K562 (cell line): ENCODE data around the gene RNASEH2A. TPM values are rescaled to one million over a fixed set of nuclear protein-coding genes. Genes with fewer than 3 reads are reported as not detected.

Experiments used
- ARID4B ChIP-seq: sonication (generic); formaldehyde crosslinking; IDR thresholded peaks from 2 replicates; pipeline ENCODE4 v1.8.0; 2022; ENCODE audit warnings: mild to moderate bottlenecking, missing genetic modification reagents
- CREB1 ChIP-seq, 2 experiments: sonication (generic) in 1 of 2; formaldehyde crosslinking in 1 of 2; IDR thresholded peaks; 2 replicates each; pipeline versions ENCODE4 v1.6.1 to v1.8.0; 2012 to 2022; ENCODE audit warnings: inconsistent platforms in 1 of 2, mild to moderate bottlenecking in 1 of 2, missing genetic modification reagents in 1 of 2, moderate library complexity in 1 of 2
- CXXC5 ChIP-seq: fragments of 250-450 bp; sonication (Bioruptor Pico); IDR thresholded peaks from 2 replicates; pipeline ENCODE4 v1.8.0; 2022; ENCODE audit warnings: inconsistent platforms, mild to moderate bottlenecking, moderate library complexity
- DNMT1 ChIP-seq: fragments of 450-650 bp; IDR thresholded peaks from 2 replicates; pipeline ENCODE4 v1.6.1; 2016; ENCODE audit warnings: antibody characterized with exemption, mild to moderate bottlenecking
- E2F1 ChIP-seq: sonication (generic); formaldehyde crosslinking; IDR thresholded peaks from 2 replicates; pipeline ENCODE4 v1.8.1; 2023; ENCODE audit warnings: mild to moderate bottlenecking, missing genetic modification reagents, moderate library complexity
- GABPB2 ChIP-seq: fragments of 250-450 bp; sonication (Bioruptor Pico); conservative IDR thresholded peaks from 2 replicates; pipeline ENCODE4 v1.5.1; 2021; ENCODE audit warnings: mild to moderate bottlenecking
- HCFC1 ChIP-seq: IDR thresholded peaks from 2 replicates; pipeline ENCODE4 v1.6.1; 2012; ENCODE audit warnings: low read depth, low read length, improper control_type of control experiment
- IRF1 ChIP-seq: sonication (generic); formaldehyde crosslinking; IDR thresholded peaks from 2 replicates; pipeline ENCODE4 v1.8.0; 2022; ENCODE audit warnings: missing genetic modification reagents, mild to moderate bottlenecking, borderline replicate concordance
- NCOR1 ChIP-seq: fragments of 450-650 bp; IDR thresholded peaks from 2 replicates; pipeline ENCODE4 v1.6.1; 2016; ENCODE audit warnings: mild to moderate bottlenecking, moderate library complexity
- NFATC3 ChIP-seq: fragments of 450-650 bp; IDR thresholded peaks from 2 replicates; pipeline ENCODE4 v1.6.1; 2017; ENCODE audit warnings: mild to moderate bottlenecking
- PHB2 ChIP-seq: fragments of 450-650 bp; IDR thresholded peaks from 2 replicates; pipeline ENCODE4 v1.6.1; 2017; ENCODE audit warnings: low read depth
- PRPF4 ChIP-seq: fragments of 200-400 bp; formaldehyde crosslinking; IDR thresholded peaks from one replicate; pipeline ENCODE4 v1.6.1; 2017; ENCODE audit warnings: low read length, low read depth, mild to moderate bottlenecking; ENCODE audit not compliant: insufficient read depth, poor library complexity, severe bottlenecking
- RBM17 ChIP-seq: fragments of 200-400 bp; formaldehyde crosslinking; IDR thresholded peaks from 2 replicates; pipeline ENCODE4 v1.6.1; 2017; ENCODE audit warnings: low read depth, mild to moderate bottlenecking, low read length, borderline replicate concordance
- RBM22 ChIP-seq: fragments of 200-400 bp; formaldehyde crosslinking; IDR thresholded peaks from 2 replicates; pipeline ENCODE4 v1.6.1; 2018; ENCODE audit warnings: low read length, low read depth; ENCODE audit not compliant: poor library complexity, severe bottlenecking
- THRA ChIP-seq: fragments of 450-650 bp; IDR thresholded peaks from 2 replicates; pipeline ENCODE4 v1.6.1; 2017; ENCODE audit warnings: mild to moderate bottlenecking, moderate library complexity
- ZFP36 ChIP-seq: fragments of 150-350 bp; IDR thresholded peaks from 2 replicates; pipeline ENCODE4 v1.6.1; 2018; ENCODE audit warnings: low read length, low read depth; ENCODE audit not compliant: partially characterized antibody
- ZNF121 ChIP-seq: sonication (generic); formaldehyde crosslinking; conservative IDR thresholded peaks from 2 replicates; pipeline ENCODE4 v1.8.0; 2022; ENCODE audit warnings: missing genetic modification reagents
- ZNF696 ChIP-seq: fragments of 250-450 bp; sonication (Bioruptor Pico); conservative IDR thresholded peaks from 2 replicates; pipeline ENCODE4 v1.4.0; 2020; ENCODE audit warnings: mild to moderate bottlenecking, moderate library complexity
- polyA plus RNA-seq, 8 experiments: library from polyadenylated mRNA; depleted of rRNA in 4 of 8; stranded (reverse) in 5 of 8; unstranded in 3 of 8; fragments of >200 nt; fragmentation: Nextera tagmentation in 2 of 8; fragmentation: Illumina TruSeq in 1 of 8; extraction: Ambion mirVana in 2 of 8; extraction: Trizol in 1 of 8; gene quantifications; 2 replicates each; pipeline versions ENCODE4 v1.2.1 to v1.2.3, GENCODE V29; 2011 to 2014; ENCODE audit warnings: inconsistent platforms in 1 of 8, missing spikeins in 1 of 8
- total RNA-seq, 7 experiments: library from RNA; depleted of rRNA in 6 of 7; stranded (reverse); fragments of >200 nt in 6 of 7; fragmentation: Illumina TruSeq in 2 of 7; extraction: Trizol in 2 of 7; gene quantifications; 2 replicates each; pipeline versions ENCODE4 v1.2.1 to v1.2.3, GENCODE V29; 2011 to 2021; ENCODE audit warnings: low replicate concordance in 1 of 7

RNASEH2A gene
- total and polyA plus RNA-seq, 9 of the 15 experiments (the other 6 are each of a cell fraction or from before 2014, with no cell fraction given), result 22.3 to 78.0 (median 61.7) TPM

GRCh38 chr19:12792051-12792852, 14.1 kb upstream of the RNASEH2A start (continued):
- TF ChIP-seq ARID4B (CRISPR knock-in tag) (peak; percentile 94), ZNF696 (CRISPR knock-in tag) (no peak), RBM17 (no peak), ZNF121 (CRISPR knock-in tag) (no peak), DNMT1 (no peak), NCOR1 (0 out of 2 replicates have a peak, but pooled peaks have one; percentile 9), NFATC3 (peak; percentile 12; the same call in 1 of the 2 replicates), CXXC5 (CRISPR knock-in tag) (peak; percentile 83), PRPF4 (peak; percentile 88), ZFP36 (no peak), RBM22 (peak; percentile 97), CREB1 (IDR thresholded peaks at IDR 0.05) (peak; percentile 35; the same call in 1 of the 2 replicates), CREB1 (CRISPR knock-in tag; IDR thresholded peaks at IDR 0.05) (peak; percentile 11; the same call in 1 of the 2 replicates), PHB2 (no peak), THRA (no peak), GABPB2 (no peak), IRF1 (CRISPR knock-in tag) (no peak; the same call in 1 of the 2 replicates), E2F1 (no peak), HCFC1 (no peak; the same call in 1 of the 2 replicates)
